GM12801 (cell line): ENCODE data around the gene SHC3.

Experiments
- CTCF ChIP-seq: IDR thresholded peaks from one replicate; pipeline ENCODE4 v1.5.1; 2011; ENCODE audit warnings: control low read depth; ENCODE audit not compliant: insufficient read length; ENCODE audit errors: extremely low read depth

The SHC3 gene

GRCh38 chr9:89065921-89066320, 112.7 kb downstream of the SHC3 start:
- no peak for TF ChIP-seq CTCF

GRCh38 chr9:89060790-89061189, 117.8 kb downstream of the SHC3 start:
- TF ChIP-seq CTCF = no peak

- no peak for TF ChIP-seq CTCF
Measured at GRCh38 chr9:89059925-89060506, 118.6 kb downstream of the SHC3 start.

- TF ChIP-seq CTCF = no peak
Measured at GRCh38 chr9:89058906-89059305, 119.7 kb downstream of the SHC3 start.

- TF ChIP-seq CTCF = no peak
Measured at GRCh38 chr9:89054865-89055495, 123.6 kb downstream of the SHC3 start.

GRCh38 chr9:89053301-89053700, 125.3 kb downstream of the SHC3 start:
- no peak for TF ChIP-seq CTCF

- TF ChIP-seq CTCF = no peak
Measured at GRCh38 chr9:89052470-89053097, 126.0 kb downstream of the SHC3 start.
